GM21786 (cell line): ENCODE measurements around the gene PALLD.
"Not testable (repeated sequence)": the region's sequence is repeated elsewhere in the genome, so short reads cannot be mapped to it uniquely, and the experiment has no call there.

Source experiments
- ATAC-seq: cut with Tn5 transposase; IDR thresholded peaks from one replicate; pipeline ENCODE4 v1.9.1; 2021; ENCODE audit not compliant: unreplicated experiment

The PALLD gene

DNA sequence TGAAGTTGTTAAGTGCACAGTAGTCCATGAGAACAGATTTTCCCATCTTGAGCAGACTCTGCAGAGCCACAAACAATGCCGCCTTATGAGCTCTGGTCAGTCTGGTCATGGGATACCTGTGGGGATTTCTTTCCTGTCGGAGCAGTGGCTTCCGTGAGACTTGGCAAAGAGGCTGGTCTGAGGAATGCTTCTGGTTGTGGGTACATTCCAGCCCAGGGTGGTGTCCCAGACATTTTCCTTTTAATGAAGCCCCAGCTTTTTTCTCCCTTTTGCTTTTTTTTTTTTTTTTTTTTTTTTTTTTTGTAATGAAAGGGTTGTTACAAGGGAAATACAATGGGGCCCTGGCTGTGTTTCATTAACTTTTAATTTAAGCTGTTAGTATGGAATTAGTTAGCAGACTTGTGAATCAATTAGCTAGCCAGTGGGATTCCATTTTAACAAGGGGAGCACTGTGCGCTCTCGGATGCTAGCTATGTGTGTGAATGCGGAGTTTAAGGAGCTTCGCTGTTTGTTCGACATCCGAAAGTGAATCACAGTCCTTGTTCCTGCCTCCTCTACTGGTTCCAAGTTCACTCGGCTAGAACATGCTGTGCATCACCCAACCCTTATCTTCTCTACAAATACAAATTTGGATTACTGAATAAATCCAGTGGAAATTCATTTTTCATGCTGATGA lies 288.1 kb downstream of the PALLD start:
- ATAC-seq = no peak

GRCh38 chr4:168787334-168787733 lies 290.5 kb downstream of the PALLD start:
- ATAC-seq = no peak

- no peak for ATAC-seq
These were observed 291.1 kb downstream of the PALLD start for GRCh38 chr4:168787801-168788595.

- no peak for ATAC-seq
These were observed 294.0 kb downstream of the PALLD start for GRCh38 chr4:168790898-168791297.

DNA sequence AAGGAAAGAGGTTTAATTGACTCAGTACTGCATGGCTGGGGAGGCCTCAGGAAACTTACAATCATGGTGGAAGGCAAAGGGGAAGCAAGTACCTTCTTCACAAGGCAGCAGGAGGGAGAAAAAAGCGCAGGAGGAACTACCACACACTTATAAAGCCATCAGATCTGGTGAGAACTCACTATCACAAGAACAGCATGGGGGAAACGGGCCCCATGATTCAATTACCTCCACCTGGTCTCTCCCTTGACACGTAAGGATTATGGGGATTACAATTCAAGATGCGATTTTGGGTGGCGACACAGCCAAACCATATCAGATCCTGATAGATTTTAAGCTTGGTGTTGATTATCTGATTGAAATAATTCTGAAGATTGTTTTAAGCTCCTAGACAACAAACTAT lies 294.5 kb downstream of the PALLD start:
- ATAC-seq = no peak

GRCh38 chr4:168793542-168793941 lies 296.7 kb downstream of the PALLD start:
- ATAC-seq = no peak

- no peak for ATAC-seq
These were observed 297.3 kb downstream of the PALLD start for GRCh38 chr4:168794092-168794707.

GRCh38 chr4:168794881-168795280 lies 298.0 kb downstream of the PALLD start:
- ATAC-seq = no peak

DNA sequence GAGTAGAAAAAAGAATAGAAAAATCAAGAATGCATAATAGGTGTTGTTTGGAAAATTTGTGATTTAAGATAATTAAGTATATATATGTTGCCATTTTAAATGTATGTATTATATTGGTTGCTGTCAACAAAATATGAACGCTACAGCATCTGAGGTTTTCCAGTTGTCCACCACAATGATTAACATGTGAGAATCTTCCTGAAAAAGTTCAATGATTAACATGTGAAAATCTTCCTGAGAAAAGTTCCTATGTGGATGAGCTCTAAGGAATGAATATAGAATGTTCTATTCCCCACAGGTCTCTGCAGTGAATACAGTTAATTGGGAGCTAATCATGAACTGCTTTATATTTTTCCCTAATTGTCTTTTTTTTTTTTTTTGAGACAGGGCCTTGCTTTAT lies 298.5 kb downstream of the PALLD start:
- no peak for ATAC-seq

GRCh38 chr4:168796362-168797106 lies 299.7 kb downstream of the PALLD start:
- no peak for ATAC-seq

GRCh38 chr4:168797194-168797593 lies 300.3 kb downstream of the PALLD start:
- no peak for ATAC-seq

GRCh38 chr4:168797738-168798375 lies 301.0 kb downstream of the PALLD start:
- ATAC-seq = no peak

DNA sequence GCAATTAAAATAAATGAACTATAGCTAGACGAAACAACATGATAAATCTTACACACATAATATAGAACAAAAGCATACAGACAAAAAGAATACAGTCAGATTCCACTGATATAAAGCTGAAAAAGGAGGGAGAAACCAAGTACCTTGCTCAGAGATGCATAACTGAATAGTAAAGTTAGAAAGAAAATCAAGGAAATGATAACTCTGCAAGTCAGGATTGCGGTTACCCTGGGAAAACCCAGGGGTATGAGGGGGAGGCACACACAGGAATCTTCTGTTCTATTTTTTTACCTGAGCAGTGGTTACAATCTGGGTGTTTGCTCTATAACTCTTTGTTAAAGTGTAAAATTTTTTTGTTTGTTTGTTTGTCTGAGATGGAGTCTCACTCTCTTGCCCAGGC lies 304.1 kb downstream of the PALLD start:
- no peak for ATAC-seq

DNA sequence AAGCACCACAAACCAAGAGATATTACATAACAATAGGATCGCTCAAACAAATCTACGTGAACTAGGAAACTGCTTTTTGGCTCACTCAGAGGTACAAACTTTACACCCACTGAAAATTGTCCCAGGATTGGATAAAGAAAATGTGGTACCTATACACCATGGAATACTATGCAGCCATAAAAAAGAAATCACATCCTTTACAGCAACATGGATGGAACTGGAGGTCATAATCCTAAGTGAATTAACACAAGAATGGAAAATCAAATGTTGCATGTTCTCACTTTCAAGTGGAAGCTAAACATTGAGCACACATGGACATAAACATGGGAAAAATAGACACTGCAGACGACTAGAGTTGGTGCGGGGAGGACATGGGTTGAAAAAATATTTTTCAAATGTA lies 305.4 kb downstream of the PALLD start:
- ATAC-seq = no peak

DNA sequence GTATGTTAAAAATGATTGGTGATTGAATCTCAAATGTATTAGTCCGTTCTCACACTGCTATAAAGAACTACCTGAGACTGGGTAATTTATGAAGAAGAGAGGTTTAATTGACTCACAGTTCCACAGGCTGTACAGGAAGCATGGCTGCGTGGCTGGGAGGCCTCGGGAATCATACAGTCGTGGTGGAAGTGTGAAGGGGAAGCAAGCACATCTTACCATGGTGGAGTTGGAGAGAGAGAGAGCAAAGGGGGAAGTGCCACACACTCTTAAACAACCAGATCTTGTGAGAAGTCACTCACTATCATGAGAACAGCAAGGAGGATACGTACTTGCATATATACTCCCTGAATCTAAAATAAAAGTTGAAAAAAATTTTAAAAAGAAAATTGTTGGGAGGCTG lies 306.2 kb downstream of the PALLD start:
- ATAC-seq = not testable (repeated sequence)

DNA sequence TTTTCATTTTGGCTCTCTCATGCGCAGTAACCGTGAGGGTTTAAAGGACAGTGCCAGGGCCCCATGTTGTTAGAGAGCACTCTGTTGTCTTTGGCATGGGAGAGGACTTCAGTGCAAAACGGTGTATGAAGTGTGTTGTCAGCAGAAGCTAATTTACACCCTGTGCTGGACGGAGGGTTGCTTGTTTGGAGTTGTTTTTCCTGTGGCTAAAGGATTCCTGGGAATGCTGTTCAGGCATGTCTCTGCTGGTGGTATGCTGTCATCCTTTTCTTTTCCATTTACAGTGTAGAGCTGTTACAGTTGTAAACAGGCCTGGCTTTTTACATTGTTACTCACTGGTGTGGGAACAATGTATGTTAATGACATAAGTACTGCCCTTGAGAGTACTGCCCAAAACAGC lies 306.9 kb downstream of the PALLD start:
- no peak for ATAC-seq

- no peak for ATAC-seq
These were observed 307.3 kb downstream of the PALLD start for GRCh38 chr4:168804146-168804545.

- no peak for ATAC-seq
These were observed 308.5 kb downstream of the PALLD start for GRCh38 chr4:168805341-168805740.

GRCh38 chr4:168806247-168806646 lies 309.4 kb downstream of the PALLD start:
- not testable (repeated sequence) for ATAC-seq

DNA sequence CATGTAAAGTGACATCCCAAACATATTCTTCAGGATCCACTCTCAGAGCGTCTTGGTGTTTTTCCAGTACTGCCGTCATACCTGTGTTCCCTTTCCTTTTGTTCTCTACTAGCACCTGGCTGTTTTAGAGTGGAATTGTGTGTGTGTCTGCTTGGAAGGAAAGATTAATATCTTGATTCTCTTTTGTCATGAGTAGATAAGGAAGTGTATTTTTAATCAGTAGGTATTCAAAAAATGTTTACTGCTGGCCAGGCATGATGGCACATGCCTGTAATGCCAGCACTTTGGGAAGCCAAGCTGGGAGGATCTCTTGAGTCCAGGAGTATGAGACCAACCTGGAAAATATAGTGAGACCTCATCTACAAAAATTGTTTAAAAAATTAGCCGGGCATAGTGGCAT lies 314.4 kb downstream of the PALLD start:
- ATAC-seq = no peak
